ENCODE data around the gene RPL32. TPM values are rescaled to one million over a fixed set of nuclear protein-coding genes. Genes with fewer than 3 reads are reported as not detected.

The RPL32 gene
- total RNA-seq, 1 experiment from 2014 or later = 2,021 TPM

- no peak for DNase-seq
- Histone ChIP-seq H2BK12ac (ENCODE audit: insufficient read length, low read depth, low read length) (no peak overlapping the region), H3K4me1 (ENCODE audit: insufficient read depth, low read length) (no peaks in the 10 kb centered on the region), H2AFZ (ENCODE audit: low read length) (no peak overlapping the region), H3K79me2 (ENCODE audit: insufficient read depth, low read length) (no peaks in the 10 kb centered on the region), H2BK120ac (ENCODE audit: low read depth, low read length, poor library complexity, severe bottlenecking) (no peak overlapping the region), H3K9ac (ENCODE audit: extremely low read depth, insufficient read length, low read length) (no peak overlapping the region), H2BK5ac (ENCODE audit: insufficient read length, low read length) (no peak overlapping the region), H4K91ac (ENCODE audit: insufficient read length, low read depth, low read length) (no peak overlapping the region), H3K9me3 (ENCODE audit: control insufficient read depth, low read depth, low read length) (no peaks in the 10 kb centered on the region), H3K23me2 (ENCODE audit: insufficient read length, low read depth, low read length, poor library complexity, severe bottlenecking) (peaks cover 4% of the 10 kb centered on the region), H2BK15ac (ENCODE audit: low read depth, low read length) (no peak overlapping the region), H2BK20ac (ENCODE audit: low read depth, low read length, poor library complexity, severe bottlenecking) (no peak overlapping the region), H3K4me2 (ENCODE audit: insufficient read depth, insufficient read length, low read length) (peak overlapping the region; percentile 46), H4K8ac (replicated peaks; ENCODE audit: insufficient read length, low read depth, low read length) (no peak overlapping the region), H3K79me1 (ENCODE audit: insufficient read depth, low read depth, low read length, poor library complexity, severe bottlenecking) (no peaks in the 10 kb centered on the region), H4K20me1 (ENCODE audit: control insufficient read depth, insufficient read depth, insufficient read length) (no peaks in the 10 kb centered on the region), H3T11ph (ENCODE audit: low read length) (no peak overlapping the region), H4K5ac (ENCODE audit: insufficient read length, low read depth, low read length) (no peak overlapping the region), H3K56ac (ENCODE audit: insufficient read length, low read depth, low read length) (no peak overlapping the region), H2AK5ac (ENCODE audit: insufficient read length, low read length) (no peak overlapping the region), H3K14ac (ENCODE audit: insufficient read depth, low read length) (no peak overlapping the region), H3K18ac (ENCODE audit: insufficient read length, low read depth, low read length) (no peak overlapping the region), H3K27me3 (ENCODE audit: insufficient read depth, low read length) (no peaks in the 10 kb centered on the region), H3K27ac (ENCODE audit: insufficient read length, low read depth, low read length) (no peak overlapping the region), H3K23ac (ENCODE audit: insufficient read length, low read depth, low read length) (no peak overlapping the region), H3K4ac (ENCODE audit: low read depth, low read length) (no peak overlapping the region)
- no peak for TF ChIP-seq CTCF (conservative IDR thresholded peaks at IDR 0.05)
- Mint-ChIP-seq H3K36me3 (ENCODE audit: insufficient read depth in 1 of 3, low read depth in 3 of 3) (peaks cover 4 to 14% (median 7%) of the 10 kb centered on the region in 3 experiments; a peak in 6 of 7 replicates), H3K27me3 (ENCODE audit: low read depth) (peaks cover 1% of the 10 kb centered on the region; the same call in 1 of the 2 replicates), H3K27ac (peak overlapping the region in 1 of 3 experiments; percentile 74; a peak in 2 of 7 replicates), H3K4me3 (peak overlapping the region; percentile 47 to 76), H3K9me3 (no peaks in the 10 kb centered on the region), H3K4me1 (peaks cover 16 to 22% of the 10 kb centered on the region in 2 experiments)
- no CpG with 5 or more reads among the region's 5 CpGs for WGBS (ENCODE audit: extremely low coverage, insufficient read length, low lambda C conversion rate)
Observed at GRCh38 chr3:12809435-12809834, 31.9 kb downstream of the RPL32 start.
